Erythroblast (primary cell): Measurements from ENCODE around the gene HELZ2.

Experiments
- DNase-seq, 2 experiments: peaks; one replicate each; lab custom pipeline; 2025; lab: John Stamatoyannopoulos, UW
- GATA1 ChIP-seq: IDR thresholded peaks from 2 replicates; pipeline ENCODE4 v1.6.1; 2011; ENCODE audit warnings: low read depth, mild to moderate bottlenecking, control low read depth, low read length, moderate library complexity
- POLR2A ChIP-seq: IDR thresholded peaks from 2 replicates; pipeline ENCODE4 v1.6.1; 2011; ENCODE audit warnings: mild to moderate bottlenecking, low read length

Gene HELZ2

GRCh38 chr20:63549679-63550282 lies 24.3 kb downstream of the HELZ2 start:
- no peak for DNase-seq
- TF ChIP-seq POLR2A (no peak), GATA1 (no peak)

- TF ChIP-seq GATA1, result no peak
- no peak for TF ChIP-seq POLR2A
- DNase-seq, result no peak
Measured at GRCh38 chr20:63549019-63549418, 25.0 kb downstream of the HELZ2 start.

- TF ChIP-seq POLR2A (no peak), GATA1 (no peak)
- no peak for DNase-seq
Measured at GRCh38 chr20:63548542-63548941, 25.5 kb downstream of the HELZ2 start.

GRCh38 chr20:63547725-63548480 lies 26.1 kb downstream of the HELZ2 start, which contains the start of gene SRMS:
Gene SRMS, minus strand, starts transcription at chr20:63547749. Its CDS starts 286 bp downstream, at chr20:63547463.
- DNase-seq, result no peak
- TF ChIP-seq POLR2A, result no peak
- no peak for TF ChIP-seq GATA1

- no peak for DNase-seq
- TF ChIP-seq GATA1 (no peak), POLR2A (no peak)
Measured at GRCh38 chr20:63546956-63547724, 26.9 kb downstream of the HELZ2 start.

GRCh38 chr20:63546256-63546955 lies 27.6 kb downstream of the HELZ2 start:
- TF ChIP-seq GATA1, result no peak
- no peak for TF ChIP-seq POLR2A
- no peak for DNase-seq

- no peak for DNase-seq
- TF ChIP-seq GATA1 (no peak), POLR2A (no peak)
Measured at GRCh38 chr20:63545814-63546213, 28.2 kb downstream of the HELZ2 start.

GRCh38 chr20:63544958-63545516 lies 29.0 kb downstream of the HELZ2 start:
- no peak for TF ChIP-seq GATA1
- TF ChIP-seq POLR2A, result no peak

GRCh38 chr20:63544241-63544957 lies 29.6 kb downstream of the HELZ2 start:
- TF ChIP-seq POLR2A (no peak), GATA1 (no peak)
- DNase-seq, result no peak

More at GRCh38 chr20:63544958-63545516, 29.0 kb downstream of the HELZ2 start:
- DNase-seq, result no peak

- no peak for DNase-seq
- no peak for TF ChIP-seq POLR2A
- no peak for TF ChIP-seq GATA1
Measured at GRCh38 chr20:63543733-63544132, 30.3 kb downstream of the HELZ2 start.

- TF ChIP-seq POLR2A (no peak), GATA1 (no peak)
Measured at GRCh38 chr20:63543131-63543530, 30.9 kb downstream of the HELZ2 start.

GRCh38 chr20:63542696-63543095 lies 31.3 kb downstream of the HELZ2 start:
- no peak for DNase-seq
- TF ChIP-seq GATA1 (no peak), POLR2A (no peak)

More at GRCh38 chr20:63543131-63543530, 30.9 kb downstream of the HELZ2 start:
- no peak for DNase-seq
